ENCODE results near the gene TTC7B.

TTC7B gene

GRCh38 chr14:90648421-90648820 is 167.8 kb downstream of the TTC7B start:
- ChIA-PET CTCF (no interaction called here), POLR2A (no interaction called here)
- no peak overlapping the region for H3K4me3 ChIP-seq (ENCODE audit: low read depth, low read length)
- no peak for TF ChIP-seq CTCF (IDR thresholded peaks at IDR 0.05; ENCODE audit: insufficient read depth, low read length, missing control alignments)
- no peak for DNase-seq (ENCODE audit: low read depth, low spot score)

GRCh38 chr14:90647473-90648005 is 168.7 kb downstream of the TTC7B start:
- ChIA-PET POLR2A (no interaction called here), CTCF (no interaction called here)
- TF ChIP-seq CTCF (IDR thresholded peaks at IDR 0.05; ENCODE audit: insufficient read depth, low read length, missing control alignments), result no peak
- no peak overlapping the region for H3K4me3 ChIP-seq (ENCODE audit: low read depth, low read length)
- no peak for DNase-seq (ENCODE audit: low read depth, low spot score)

- CTCF ChIA-PET, result no interaction called here
- H3K4me3 ChIP-seq (ENCODE audit: low read depth, low read length), result no peak overlapping the region
- POLR2A ChIA-PET, result no interaction called here
- no peak for TF ChIP-seq CTCF (IDR thresholded peaks at IDR 0.05; ENCODE audit: insufficient read depth, low read length, missing control alignments)
- DNase-seq (ENCODE audit: low read depth, low spot score), result no peak
Measured at GRCh38 chr14:90645842-90646443, 170.3 kb downstream of the TTC7B start.

- ChIA-PET CTCF (interaction anchor here (1.1 to 1.3 kb wide), 2 partner anchors 8 to 341 kb away, joined by 4 read pairs; no protein-coding TSS in a partner anchor), POLR2A (no interaction called here)
- no peak for DNase-seq (ENCODE audit: low read depth, low spot score)
- no peak for TF ChIP-seq CTCF (IDR thresholded peaks at IDR 0.05; ENCODE audit: insufficient read depth, low read length, missing control alignments)
- H3K4me3 ChIP-seq (ENCODE audit: low read depth, low read length), result no peak overlapping the region
Measured at GRCh38 chr14:90644882-90645281, 171.3 kb downstream of the TTC7B start.

GRCh38 chr14:90643982-90644670 is 172.1 kb downstream of the TTC7B start:
- ChIA-PET CTCF (interaction anchor here (0.6 to 1.3 kb wide), 3 partner anchors 8 to 341 kb away, joined by 3 to 4 read pairs (median 4); no protein-coding TSS in a partner anchor), POLR2A (no interaction called here)
- DNase-seq (ENCODE audit: low read depth, low spot score), result no peak

More at GRCh38 chr14:90643982-90644670, 172.1 kb downstream of the TTC7B start:
- TF ChIP-seq CTCF (IDR thresholded peaks at IDR 0.05; ENCODE audit: insufficient read depth, low read length, missing control alignments), result no peak
- H3K4me3 ChIP-seq (ENCODE audit: low read depth, low read length), result no peak overlapping the region
